ENCODE measurements around the gene ABCA3. TPM values are rescaled to one million over a fixed set of nuclear protein-coding genes. Genes with fewer than 3 reads are reported as not detected.

ABCA3 gene
- polyA plus RNA-seq, 1 experiment = 3.8 TPM

DNA sequence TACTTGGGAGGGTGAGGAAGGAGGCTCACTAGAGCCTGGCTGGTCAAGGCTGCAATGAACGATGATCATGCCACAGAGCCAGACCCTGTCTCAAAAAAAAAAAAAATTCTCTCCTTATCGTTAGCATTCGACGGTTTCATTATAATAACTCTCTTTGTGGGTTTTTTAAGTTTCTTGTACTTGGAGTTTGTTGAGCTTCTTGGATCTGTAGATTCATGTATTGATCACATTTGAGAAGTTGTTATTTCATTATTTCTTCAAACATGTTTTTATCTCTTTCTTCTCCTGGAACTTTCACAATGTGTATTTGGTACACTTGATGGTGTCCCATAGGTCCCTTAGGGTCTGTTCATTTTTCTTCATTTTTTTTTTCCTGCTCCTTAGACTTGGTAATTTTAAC lies 16.8 kb upstream of the ABCA3 start:
- ChIA-PET POLR2A (no interaction called here), CTCF (interaction anchor here (1.3 kb wide), 1 partner anchor 17 kb away, joined by 4 read pairs; the partner anchor contains the start of gene ABCA3)
- H3K4me3 ChIP-seq (ENCODE audit: low read depth, low read length) = no peak overlapping the region
- H3K36me3 ChIP-seq (ENCODE audit: control insufficient read depth, insufficient read depth, low read length) = no peaks in the 10 kb centered on the region
- DNase-seq (ENCODE audit: low read depth) = no peak
- TF ChIP-seq, protein P1, sequence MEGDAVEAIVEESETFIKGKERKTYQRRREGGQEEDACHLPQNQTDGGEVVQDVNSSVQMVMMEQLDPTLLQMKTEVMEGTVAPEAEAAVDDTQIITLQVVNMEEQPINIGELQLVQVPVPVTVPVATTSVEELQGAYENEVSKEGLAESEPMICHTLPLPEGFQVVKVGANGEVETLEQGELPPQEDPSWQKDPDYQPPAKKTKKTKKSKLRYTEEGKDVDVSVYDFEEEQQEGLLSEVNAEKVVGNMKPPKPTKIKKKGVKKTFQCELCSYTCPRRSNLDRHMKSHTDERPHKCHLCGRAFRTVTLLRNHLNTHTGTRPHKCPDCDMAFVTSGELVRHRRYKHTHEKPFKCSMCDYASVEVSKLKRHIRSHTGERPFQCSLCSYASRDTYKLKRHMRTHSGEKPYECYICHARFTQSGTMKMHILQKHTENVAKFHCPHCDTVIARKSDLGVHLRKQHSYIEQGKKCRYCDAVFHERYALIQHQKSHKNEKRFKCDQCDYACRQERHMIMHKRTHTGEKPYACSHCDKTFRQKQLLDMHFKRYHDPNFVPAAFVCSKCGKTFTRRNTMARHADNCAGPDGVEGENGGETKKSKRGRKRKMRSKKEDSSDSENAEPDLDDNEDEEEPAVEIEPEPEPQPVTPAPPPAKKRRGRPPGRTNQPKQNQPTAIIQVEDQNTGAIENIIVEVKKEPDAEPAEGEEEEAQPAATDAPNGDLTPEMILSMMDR (IDR thresholded peaks at IDR 0.05; ENCODE audit: insufficient read depth, low read depth, low read length) = no peak
- 0 out of 2 replicates have a peak, but pooled peaks cover 3% of the 10 kb centered on the region for H3K27me3 ChIP-seq (ENCODE audit: control insufficient read depth, insufficient read depth, low read length)

DNA sequence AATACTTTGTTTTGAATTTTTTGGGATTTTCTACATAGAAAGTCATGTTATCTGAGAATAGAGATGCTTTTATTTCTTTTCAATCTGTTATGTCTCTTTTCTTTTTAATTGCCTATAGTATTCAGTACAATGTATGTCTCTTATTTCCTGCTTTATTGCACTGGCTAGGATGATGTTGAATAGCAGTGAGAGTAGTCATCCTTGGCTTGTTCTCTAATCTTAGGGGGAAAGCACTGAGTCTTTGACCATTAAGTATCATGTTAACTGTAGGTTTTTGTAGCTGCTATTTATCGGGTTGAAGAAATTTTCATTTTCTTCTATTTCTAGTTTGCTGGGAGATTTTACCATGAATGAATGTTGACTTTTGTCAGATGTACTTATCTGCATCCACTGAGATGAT lies 10.0 kb upstream of the ABCA3 start:
- POLR2A ChIA-PET = no interaction called here
- DNase-seq (ENCODE audit: low read depth) = no peak
- TF ChIP-seq, protein P1 (IDR thresholded peaks at IDR 0.05; ENCODE audit: insufficient read depth, low read depth, low read length) = no peak
- Histone ChIP-seq H3K4me3 (ENCODE audit: low read depth, low read length) (no peak overlapping the region), H3K36me3 (ENCODE audit: control insufficient read depth, insufficient read depth, low read length) (no peaks in the 10 kb centered on the region), H3K27me3 (ENCODE audit: control insufficient read depth, insufficient read depth, low read length) (peaks cover 6% of the 10 kb centered on the region; the same call in 1 of the 2 replicates)
- CTCF ChIA-PET = interaction anchor here (0.6 to 1.0 kb wide), 2 partner anchors 10 to 156 kb away, joined by 3 to 5 read pairs; partner anchors contain the start of gene ABCA3

DNA sequence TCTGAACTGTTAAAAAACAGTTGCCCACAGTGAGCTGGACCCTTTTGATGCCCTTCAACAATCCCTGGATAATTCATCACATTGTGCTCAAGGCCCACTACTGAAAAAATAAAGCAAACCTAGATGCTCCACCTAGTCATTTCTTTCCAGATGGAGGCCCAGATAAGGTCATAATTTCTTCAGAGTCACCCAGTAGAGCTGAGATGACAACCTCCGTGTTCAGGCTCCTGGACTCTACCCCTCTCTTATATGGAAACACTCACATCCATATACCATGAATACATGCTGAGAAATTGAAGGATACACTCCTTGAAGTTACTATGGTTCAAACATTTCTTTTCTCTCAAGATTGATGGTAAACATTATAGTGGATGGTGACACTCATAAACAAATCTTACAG lies 2.7 kb upstream of the ABCA3 start:
- no peak for DNase-seq (ENCODE audit: low read depth)
- peaks cover 10% of the 10 kb centered on the region for H3K27me3 ChIP-seq (ENCODE audit: control insufficient read depth, insufficient read depth, low read length)
- TF ChIP-seq, protein P1 (IDR thresholded peaks at IDR 0.05; ENCODE audit: insufficient read depth, low read depth, low read length) = no peak
- ChIA-PET POLR2A (no interaction called here), CTCF (interaction anchor here (0.6 to 1.4 kb wide), 5 partner anchors 30 to 158 kb away, joined by 3 to 7 read pairs (median 3); no protein-coding TSS in a partner anchor)
- H3K36me3 ChIP-seq (ENCODE audit: control insufficient read depth, insufficient read depth, low read length) = no peaks in the 10 kb centered on the region
- H3K4me3 ChIP-seq (ENCODE audit: low read depth, low read length) = no peak overlapping the region

DNA sequence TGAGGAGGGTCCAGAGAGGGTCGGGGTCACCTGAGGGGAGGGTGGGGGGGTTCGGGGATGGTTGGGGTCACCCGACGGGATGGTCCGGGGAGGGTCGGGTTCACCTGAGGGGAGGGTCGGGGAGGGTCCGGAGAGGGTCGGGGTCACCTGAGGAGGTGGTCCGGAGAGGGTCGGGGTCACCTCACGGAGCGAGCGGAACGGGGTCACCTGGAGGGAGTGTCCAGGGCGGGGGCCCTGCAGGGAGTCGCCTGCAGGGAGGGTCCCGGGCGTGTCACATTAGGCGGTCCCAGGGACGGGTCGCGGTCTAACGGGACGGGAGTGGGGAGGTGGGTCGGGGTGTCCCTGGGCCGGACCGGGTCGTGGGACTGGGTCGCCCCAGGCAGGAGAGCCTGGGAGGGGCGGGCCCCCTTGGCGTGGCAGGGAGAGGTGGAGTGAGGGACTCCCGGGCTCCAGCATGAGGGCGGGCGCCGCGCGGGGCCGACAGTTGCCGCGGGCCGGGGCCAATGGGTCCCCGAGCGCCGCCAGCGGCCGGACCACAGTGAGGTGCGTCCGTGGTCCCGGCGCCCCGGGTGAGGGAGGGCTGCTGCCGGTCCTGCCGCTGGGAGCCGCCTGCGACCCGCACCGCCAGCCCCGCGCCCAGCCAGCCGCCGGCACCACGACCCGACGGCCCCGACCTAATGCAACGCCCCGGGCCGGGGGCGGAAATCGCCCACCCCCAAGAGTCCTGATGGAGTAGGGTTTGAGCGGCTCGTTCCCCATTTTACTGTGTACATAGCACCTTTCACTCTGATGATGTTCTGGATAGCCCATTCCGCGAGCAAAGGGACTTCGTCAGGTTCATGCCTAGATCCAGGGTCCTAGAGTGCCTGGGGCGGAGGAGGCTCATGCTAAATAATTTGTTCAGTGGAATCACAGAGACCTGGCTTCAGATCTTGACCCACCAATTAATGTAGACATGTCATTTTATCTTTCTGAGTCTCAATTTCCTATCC lies 1.2 kb upstream of the ABCA3 start:
- TF ChIP-seq, protein P1 (IDR thresholded peaks at IDR 0.05; ENCODE audit: insufficient read depth, low read depth, low read length) = no peak
- no peaks in the 10 kb centered on the region for H3K36me3 ChIP-seq (ENCODE audit: control insufficient read depth, insufficient read depth, low read length)
- H3K27me3 ChIP-seq (ENCODE audit: control insufficient read depth, insufficient read depth, low read length) = peaks cover 10% of the 10 kb centered on the region
- CTCF ChIA-PET = interaction anchor here (1.4 kb wide), 1 partner anchor 159 kb away, joined by 3 read pairs; no protein-coding TSS in a partner anchor
- DNase-seq (ENCODE audit: low read depth) = no peak
- POLR2A ChIA-PET = no interaction called here
- H3K4me3 ChIP-seq (ENCODE audit: low read depth, low read length) = no peak overlapping the region
